Thyroid gland (tissue), 4 donors: ENCODE measurements around the gene C16orf89.
"Not testable (repeated sequence)": the region's sequence is repeated elsewhere in the genome, so short reads cannot be mapped to it uniquely, and the experiment has no call there.

Source experiments
- CTCF ChIP-seq, 6 experiments: fragments of 200-600 bp in 3 of 6; fragments of 450-650 bp in 3 of 6; sonication (generic) in 3 of 6; IDR thresholded peaks; one replicate each; pipeline ENCODE4 v1.5.1; 2016 to 2019; ENCODE audit warnings: antibody characterized with exemption in 6 of 6, mild to moderate bottlenecking in 2 of 6, inconsistent platforms in 1 of 6, moderate library complexity in 1 of 6
- POLR2A ChIP-seq, 2 donors: fragments of 450-650 bp; IDR thresholded peaks; one replicate each; pipeline ENCODE4 v1.6.1; 2017; ENCODE audit warnings: antibody characterized with exemption in 2 of 2, mild to moderate bottlenecking in 2 of 2, moderate library complexity in 1 of 2

- TF ChIP-seq CTCF, POLR2A (IDR thresholded peaks at IDR 0.05): not testable (repeated sequence)
These were observed 24.8 kb upstream of the C16orf89 start for GRCh38 chr16:5090592-5090991.
